HG02943 (cell line): ENCODE results near the gene ARIH2.

Experiments used
- ATAC-seq: cut with Tn5 transposase; IDR thresholded peaks from one replicate; pipeline ENCODE4 v1.9.1; 2021; ENCODE audit warnings: mild to moderate bottlenecking, low read depth, moderate library complexity; ENCODE audit not compliant: unreplicated experiment

Gene ARIH2

DNA sequence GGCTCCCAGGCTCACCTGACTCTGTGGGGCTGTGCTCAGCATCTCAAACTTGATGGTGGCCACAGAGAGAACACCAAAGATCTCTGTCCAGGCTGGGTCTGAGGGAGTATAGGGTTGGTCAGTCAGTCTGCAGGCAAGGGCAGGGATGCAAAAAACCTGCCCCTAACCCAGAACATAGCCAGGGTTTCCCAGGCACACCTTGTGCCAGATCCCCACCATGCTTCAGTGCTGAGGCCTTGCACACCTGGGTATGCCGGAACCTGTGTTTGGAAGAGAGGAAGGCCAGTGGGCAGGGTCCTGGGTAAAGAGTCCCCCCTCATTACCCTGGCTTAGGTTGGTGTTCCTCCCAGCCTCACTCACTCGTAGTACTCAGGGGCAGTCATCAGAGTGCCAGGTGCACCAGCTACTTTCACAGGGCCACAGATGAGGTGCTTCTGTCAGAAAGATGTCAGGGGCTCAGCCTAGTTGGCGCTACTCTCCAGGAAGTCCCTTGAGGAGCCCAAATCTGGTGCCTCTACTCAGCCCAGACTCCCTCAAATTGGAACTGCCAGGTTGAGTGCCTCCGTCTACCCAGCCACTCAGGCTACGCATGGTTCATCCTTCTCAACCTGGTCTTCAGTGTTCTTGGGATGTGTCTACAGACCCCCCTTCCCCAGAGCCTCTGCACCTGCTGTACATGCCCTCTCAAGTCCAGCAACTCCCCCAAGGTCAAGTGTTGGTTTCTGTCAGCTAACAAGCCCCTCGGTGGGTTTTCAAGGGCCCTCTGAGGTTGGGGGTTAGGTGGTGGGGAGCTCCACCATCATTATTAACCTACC lies 98.0 kb downstream of the ARIH2 start:
- ATAC-seq, result no peak

DNA sequence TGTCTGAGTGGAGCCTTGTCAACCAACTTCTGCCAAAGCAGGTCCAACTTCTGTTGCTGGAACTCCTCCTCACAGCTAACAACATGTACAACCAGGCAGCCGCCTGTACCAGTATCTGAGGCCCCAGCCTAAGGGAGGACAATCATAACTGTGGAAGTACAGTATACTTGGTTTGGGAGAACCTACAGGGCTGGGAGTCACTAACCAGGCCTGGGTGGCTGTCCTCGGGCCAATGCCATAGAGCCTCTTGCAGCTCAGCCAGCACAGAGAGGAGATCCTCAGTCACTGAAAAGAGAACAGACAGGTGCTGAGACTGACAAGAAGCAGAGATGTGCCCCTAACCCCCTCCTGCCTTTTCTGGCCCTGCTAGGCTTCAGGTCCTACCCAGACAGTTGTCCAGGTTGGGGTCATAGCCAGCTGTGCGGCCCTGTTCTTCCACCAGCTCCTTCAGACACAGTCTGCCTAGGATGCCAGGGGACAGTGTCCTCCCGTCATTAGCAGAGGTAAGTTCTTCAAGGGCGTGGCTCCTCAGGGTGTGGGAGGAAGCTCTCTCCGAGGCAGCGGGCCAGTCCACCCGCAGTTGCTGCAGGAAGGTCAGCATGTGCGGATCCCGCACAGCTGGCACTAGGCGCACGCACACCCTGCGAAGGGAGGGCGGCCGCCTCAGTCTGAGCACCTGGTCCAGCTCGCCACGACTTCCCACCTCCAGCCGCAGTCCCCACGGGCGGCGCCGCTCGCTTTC lies 98.8 kb downstream of the ARIH2 start:
- no peak for ATAC-seq

DNA sequence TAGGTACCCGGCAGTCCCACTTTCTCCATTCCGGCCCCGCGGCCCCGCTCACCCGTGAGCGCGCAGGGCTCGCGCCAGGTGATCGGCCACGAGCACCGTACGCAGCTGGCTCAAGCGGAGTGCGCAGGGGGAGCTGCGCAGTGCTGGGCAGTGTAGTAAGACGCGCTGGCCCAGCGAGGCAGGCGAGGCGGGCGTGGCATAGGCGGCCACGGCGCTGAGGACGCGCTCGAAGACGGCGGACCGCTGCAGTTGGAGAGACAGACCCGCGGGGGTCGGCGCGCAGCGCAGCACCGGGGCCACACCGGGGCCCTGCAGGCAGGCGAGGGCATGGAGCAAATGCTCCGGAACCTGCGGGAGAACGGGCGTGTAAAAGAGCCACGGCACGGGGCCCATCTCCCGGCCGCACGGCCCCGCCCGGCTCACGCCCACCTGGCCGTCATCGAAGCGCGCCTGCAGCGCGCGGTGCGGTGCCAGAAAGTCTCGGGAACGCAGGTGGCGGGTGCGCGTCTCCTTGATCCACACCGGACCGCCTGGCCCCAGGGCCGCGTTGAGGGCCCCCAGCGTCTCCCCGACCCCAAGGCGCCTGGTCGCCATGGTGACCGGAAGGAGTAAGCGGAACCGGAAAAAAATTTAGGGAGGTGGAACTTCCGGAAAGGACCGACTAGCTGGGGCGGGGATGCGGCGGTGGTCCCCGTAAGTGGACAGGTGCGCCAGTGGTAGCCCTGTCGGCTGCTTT lies 99.5 kb downstream of the ARIH2 start, which contains the start of gene DALRD3:
TSS of gene DALRD3 (minus strand) at position 610 of the 736 bp plus-strand sequence. CDS start at position 594, 16 bp downstream.
- ATAC-seq, result no peak

DNA sequence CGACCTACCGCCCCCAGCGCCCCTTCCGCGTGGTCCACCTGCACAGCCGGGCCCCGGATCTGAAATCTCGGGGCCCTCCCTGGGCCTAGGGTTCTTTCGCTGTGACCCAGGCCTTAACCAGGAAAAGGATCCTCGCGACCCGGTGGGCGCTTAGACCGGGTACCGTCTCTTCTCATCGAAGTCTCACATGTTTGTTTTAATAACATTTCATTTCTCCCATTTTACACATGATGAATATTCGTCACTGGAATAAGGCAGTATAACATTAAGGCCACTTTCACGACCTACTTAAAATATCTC lies 100.0 kb downstream of the ARIH2 start:
- ATAC-seq, result no peak

DNA sequence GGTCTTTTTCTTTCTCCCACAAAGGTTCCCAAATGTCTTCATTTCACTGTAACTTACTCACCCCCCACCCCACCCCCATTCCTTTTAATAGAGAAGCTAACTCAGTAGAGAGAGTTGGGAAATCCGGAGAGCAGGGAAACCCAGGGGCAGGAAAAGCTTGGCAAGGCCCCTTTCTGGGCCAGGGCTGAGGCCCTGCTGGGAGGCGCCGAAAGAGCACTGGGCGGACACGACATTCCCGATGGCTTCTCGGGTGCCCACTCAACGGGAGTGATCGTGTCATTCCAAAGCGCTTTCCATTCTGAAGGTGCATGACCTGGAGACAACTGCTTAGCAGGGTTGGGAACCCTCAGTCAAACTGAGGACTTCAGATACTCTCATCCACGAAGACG lies 101.3 kb downstream of the ARIH2 start:
- ATAC-seq, result no peak

DNA sequence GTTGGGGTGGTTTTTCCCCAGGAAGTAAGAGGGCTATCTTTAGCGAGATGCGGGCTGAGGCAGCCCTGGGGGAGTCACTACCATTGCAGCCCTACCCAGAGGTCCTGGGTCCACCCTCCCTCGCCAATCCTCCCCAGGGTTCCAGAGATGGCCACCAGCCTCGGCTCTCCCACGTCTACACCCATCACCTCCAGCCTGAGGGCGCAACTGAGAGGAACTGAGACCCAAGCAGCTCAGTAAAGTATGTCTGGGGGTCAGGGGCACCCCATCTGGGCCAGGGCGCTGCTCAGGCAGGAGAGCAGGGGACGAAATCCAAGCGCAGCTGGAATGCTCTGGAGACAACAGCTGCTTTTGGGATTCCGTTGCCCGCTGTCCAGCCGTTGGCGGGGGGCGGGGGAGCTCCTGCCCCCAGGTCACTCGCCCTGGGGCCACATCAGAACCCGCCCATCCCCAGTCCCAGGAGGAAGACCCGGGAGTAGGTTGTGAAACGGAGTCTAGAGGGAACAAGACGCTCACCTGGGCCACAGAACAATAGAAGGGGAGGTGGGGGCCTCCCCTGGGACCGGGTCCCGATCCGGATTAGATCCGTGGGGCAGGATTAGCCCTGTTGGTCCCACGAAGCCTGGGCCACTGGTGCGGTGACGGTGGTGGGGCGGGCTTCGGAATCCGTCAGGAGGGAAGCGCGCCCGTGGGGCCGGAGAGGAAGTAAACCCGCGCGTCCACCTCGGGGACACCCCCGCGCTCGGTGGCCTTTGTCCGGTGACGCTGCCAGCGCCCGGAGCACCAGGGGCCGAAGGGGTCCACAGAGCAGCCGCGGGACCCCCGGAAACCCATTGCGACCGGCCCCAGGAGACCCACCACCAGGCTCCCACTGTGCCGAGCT lies 101.9 kb downstream of the ARIH2 start:
- no peak for ATAC-seq

DNA sequence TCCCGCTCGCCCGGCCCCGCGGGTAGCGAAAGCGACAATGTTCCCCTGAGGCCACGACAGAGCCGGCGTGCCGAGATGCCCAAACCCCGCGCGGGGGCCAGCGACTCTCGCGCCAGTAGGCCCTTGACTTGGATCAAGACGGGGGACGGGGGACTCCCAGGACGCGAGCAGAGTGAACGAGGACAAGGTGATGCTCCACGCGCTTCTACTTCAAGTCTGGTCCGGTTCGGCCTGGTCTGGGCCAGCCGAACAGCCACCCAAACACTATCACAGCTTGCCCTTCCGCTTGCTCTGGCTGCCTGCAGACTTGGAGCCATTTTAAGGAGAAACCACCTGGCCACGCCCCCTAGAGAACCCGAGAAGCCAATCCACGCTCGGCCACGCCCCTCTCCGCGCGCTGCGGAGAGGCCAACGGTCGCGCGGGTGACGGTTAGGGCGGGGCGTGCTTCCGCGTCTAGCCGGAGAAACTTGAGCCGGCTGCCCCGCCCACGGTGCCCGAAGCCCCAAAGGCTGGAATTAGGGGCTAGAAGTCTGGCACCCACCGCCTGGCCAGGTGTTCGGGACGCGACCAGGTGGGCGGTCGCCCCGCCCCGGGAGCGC lies 102.7 kb downstream of the ARIH2 start:
- peak; percentile 62 for ATAC-seq

DNA sequence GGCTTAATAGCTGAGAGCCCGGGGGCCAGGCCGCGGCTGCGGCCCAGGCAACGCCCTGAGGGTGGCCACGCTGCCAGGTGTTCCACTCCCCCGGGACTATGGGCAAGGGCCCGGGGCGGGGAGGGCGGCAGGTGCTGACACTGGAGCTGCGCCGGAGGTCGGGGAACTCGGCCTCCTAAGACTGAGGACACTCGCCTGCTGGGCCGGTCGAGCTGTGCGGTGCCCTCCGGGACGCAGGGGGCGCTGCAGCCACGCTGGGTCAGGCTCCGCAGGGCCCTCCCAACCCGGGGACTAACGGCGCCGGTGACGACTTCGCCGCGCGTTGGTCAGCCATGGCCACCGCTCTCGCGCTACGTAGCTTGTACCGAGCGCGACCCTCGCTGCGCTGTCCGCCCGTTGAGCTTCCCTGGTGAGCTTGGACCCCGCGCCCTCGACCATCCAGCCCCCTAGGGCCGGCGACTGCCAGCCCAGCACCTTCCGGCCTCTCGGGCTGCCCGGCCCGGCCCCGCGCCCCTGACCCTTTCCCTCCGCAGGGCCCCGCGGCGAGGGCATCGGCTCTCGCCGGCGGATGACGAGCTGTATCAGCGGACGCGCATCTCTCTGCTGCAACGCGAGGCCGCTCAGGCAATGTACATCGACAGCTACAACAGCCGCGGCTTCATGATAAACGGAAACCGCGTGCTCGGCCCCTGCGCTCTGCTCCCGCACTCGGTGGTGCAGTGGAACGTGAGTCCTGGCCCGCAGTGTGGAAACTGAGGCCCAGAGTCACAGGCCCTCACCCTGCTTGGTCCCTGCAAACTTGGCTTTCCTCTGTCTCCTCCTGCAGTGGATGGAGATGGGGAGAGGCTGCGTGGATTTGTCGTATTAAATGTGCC lies 103.4 kb downstream of the ARIH2 start, which contains the start of gene NDUFAF3:
TSS of gene NDUFAF3 (plus strand) at position 309 of the 875 bp plus-strand sequence. CDS start at position 333, 24 bp downstream.
- ATAC-seq, result peak; percentile 51

DNA sequence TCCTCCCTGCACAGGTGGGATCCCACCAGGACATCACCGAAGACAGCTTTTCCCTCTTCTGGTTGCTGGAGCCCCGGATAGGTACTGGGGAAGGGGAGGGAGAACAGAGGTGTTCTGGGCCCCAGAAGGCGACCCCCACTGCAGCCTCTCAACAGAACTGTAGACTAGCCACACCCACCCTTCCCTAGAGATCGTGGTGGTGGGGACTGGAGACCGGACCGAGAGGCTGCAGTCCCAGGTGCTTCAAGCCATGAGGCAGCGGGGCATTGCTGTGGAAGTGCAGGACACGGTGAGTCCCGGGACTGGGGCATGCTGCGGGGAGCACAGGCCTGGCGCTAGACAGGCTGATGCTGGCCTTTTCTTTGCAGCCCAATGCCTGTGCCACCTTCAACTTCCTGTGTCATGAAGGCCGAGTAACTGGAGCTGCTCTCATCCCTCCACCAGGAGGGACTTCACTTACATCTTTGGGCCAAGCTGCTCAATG lies 104.1 kb downstream of the ARIH2 start:
- ATAC-seq, result no peak

DNA sequence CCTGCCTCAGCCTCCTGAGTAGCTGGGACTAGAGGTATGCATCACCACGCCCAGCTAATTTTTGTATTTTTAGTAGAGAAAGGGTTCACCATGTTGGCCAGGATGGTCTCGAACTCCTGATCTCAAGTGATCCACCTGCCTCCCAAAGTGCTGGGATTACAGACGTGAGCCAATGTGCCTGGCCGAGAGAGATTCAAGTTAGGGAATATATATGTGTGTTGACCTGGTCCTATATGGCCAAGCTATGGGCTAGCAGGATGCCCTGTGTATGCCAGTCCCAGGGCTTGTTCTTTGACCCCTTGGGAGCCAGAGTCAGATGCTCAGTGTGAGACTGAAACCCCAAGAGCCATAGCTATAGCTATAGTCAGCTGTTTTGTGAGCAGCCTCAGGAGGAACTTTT lies 105.1 kb downstream of the ARIH2 start:
- no peak for ATAC-seq

DNA sequence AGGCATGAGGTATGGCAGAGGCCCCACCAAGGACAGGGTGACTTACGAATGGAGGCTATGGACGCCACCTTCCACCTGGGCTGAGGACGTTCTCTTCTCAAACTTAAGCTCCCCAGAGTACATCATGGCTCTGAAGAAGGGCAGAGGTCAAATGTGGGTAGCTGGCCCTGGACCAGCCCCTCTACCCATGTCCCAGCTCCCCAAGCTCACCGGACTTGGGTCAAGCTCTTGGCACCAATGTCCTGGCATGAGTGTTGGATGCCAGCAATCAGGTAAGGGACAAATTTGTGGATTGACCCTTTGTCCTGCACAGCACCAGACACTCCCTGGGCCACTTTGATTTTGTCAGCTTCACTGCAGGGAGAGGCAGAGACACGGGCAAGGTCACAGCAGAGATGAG lies 105.8 kb downstream of the ARIH2 start:
- ATAC-seq, result no peak

DNA sequence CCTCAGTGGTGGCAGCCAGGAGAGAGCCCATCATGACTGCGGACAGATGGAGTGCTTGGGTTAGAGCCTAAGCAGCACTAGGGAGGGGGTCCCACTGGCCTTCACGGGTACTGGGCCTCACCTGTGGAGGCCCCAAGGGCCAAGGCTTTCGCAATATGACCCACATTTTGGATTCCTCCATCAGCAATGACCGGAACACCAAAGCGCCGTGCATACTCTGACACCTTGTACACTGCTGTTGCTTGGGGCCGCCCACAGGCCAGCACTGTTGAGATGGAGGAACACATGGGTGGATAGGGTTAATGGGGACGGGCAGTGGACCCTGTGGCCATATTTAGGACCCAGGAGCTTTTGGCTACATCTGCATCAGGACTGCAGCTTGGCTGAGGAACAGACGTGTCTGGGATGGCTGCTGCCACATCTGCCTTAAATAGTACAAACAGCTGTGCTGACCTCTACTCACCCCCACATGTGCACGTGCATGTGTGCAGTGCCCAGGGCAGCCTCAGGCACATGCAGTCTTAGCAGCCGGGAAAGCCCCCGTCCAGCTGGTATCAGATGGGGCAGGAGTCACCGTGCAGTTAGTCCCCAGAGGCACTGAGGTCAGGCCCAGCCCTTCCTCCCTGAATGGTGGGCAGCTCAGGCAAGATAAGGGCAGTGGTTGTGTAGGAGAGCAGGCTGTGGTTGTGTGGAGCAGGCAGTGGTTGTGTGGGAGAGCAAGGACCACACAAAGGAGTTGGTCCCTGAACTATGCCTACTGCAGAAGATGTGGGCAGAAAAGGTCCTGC lies 106.6 kb downstream of the ARIH2 start:
- no peak for ATAC-seq

DNA sequence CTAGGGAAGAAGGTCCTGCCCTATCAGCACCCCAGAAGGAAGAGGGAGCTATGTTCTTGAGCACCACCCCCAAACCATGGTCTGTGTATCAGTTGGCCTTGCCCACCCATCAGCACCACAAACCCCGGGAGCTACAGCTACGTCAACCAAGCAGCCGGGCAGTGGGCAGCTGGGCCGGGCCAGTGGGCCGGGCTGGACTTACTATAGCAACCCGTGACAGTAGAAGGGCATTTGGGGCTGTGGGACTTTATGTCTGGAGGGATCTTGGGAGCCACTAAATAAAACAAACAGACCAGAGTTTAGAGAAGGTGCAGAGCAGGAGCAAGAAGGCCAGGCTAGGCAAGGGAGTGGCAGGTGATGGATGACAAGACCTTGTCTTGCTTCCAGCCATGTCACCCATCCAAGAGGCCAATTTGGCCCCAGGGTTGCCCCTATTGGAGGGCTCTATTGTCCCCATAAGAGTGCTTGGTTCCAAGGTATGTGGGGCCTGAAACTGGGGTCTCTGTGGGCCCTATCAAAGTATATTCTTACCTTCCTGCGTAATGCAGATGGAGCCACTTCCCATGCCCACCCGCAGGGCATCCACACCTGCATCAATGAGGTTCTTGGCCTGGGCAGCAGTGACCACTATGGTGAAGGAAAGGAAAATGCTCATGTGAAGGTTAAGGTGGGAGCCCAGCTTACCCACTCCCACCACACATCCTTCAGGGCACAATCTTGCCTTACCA lies 107.3 kb downstream of the ARIH2 start:
- no peak for ATAC-seq

DNA sequence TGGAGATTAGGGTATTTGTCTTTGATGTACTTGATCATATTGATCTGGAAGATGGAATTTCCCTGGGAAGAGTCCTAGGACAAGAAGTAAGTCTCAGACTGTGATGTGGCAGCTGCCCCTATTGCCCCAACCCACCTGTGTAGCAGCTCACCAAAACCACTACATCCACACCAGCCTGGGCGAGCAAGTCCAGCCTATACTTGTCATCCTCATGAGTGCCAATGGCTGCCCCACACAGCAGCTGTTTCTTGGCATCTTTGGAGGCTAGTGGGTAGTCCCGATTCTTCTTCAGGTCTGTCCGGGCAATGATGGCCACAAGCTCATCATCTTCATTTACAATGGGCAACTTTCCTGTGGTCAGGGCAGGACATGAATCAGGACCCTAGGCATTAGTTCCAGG lies 107.9 kb downstream of the ARIH2 start:
- no peak for ATAC-seq

DNA sequence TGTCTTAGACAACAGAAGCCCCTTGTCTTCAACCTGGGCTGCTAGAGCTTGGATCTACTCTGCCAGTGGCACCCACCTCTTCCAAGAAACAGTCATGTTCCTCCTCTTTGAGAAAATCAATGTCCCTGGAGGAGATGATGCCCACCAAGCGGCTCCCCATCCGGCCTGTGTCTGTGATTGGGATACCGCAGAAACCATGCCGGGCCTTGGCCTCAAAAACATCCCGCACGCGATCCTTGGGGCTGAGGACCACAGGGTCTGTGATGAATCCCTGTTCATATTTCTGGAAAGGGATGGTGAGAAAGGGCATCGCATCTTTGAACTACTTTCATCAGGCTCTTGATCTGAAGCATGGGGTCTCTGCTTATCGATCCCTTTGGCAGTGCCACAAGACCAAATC lies 109.0 kb downstream of the ARIH2 start:
- no peak for ATAC-seq

DNA sequence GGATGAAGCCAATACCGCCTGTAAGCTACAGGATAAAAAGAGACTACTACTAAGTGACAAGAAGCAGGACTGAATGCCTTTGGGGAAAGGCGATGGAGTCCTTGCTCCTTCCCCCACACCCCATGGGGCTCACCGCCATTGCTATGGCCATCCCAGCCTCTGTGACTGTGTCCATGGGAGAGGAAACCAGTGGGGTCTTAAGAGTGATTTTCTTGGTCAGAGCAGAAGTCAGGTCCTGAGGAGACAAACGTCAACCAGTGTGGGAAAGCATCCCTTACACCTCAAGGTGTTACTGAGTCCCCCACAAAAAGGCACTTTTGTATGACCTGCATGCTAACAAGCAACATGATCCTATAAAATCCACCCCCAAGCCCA lies 109.6 kb downstream of the ARIH2 start:
- ATAC-seq, result no peak
